Measurements from ENCODE around the gene SLC35F3.
"Not testable (repeated sequence)": the region's sequence is repeated elsewhere in the genome, so short reads cannot be mapped to it uniquely, and the experiment has no call there.

The SLC35F3 gene

DNA sequence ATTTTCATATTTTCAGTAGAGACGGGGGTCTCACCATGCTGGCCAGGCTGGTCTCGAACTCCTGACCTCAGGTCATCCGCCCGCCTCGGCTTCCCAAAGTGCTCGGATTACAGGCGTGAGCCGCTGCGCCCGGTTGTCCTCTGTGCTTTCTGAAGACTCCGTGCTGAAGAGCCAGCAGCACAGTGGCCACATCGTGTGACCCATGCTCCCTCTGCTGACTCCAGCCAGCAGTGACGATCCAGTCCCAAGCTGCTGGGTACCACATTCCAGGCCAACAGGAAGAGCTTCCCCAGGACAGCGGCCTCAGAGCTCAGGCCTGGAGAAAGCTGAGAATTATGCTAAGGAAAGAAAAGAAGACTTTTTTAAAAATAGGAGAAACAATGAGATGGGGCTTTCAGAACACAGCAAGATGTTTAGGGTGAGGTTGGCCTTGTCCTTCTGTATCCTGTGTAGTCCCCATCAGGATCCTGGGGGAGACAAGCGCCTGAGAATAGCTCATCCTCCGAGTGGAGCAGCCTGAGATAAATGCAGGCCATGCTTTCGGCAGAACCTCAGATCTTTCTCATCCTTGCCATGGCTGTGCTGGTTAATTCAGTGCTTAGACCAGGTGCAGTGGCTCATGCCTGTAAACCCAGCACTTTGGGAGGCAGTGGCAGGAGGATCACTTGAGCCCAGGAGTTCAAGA is 207.1 kb downstream of the SLC35F3 start:
- H3K9me3 ChIP-seq (ENCODE audit: low read length) = no peaks in the 10 kb centered on the region
- H3K36me3 ChIP-seq (ENCODE audit: insufficient read depth, low read length) = no peaks in the 10 kb centered on the region
- H3K27ac ChIP-seq (ENCODE audit: low read depth, low read length) = no peak overlapping the region
- H3K9ac ChIP-seq (ENCODE audit: low read length) = no peak overlapping the region
- no peaks in the 10 kb centered on the region for H3K27me3 ChIP-seq (ENCODE audit: control insufficient read depth in 1 of 2, insufficient read depth in 2 of 2, low read length in 2 of 2)
- no peak overlapping the region for H3K4me3 ChIP-seq (ENCODE audit: low read depth in 1 of 2, low read length in 2 of 2)
- no peaks in the 10 kb centered on the region for H3K4me1 ChIP-seq (ENCODE audit: insufficient read depth, low read length)

DNA sequence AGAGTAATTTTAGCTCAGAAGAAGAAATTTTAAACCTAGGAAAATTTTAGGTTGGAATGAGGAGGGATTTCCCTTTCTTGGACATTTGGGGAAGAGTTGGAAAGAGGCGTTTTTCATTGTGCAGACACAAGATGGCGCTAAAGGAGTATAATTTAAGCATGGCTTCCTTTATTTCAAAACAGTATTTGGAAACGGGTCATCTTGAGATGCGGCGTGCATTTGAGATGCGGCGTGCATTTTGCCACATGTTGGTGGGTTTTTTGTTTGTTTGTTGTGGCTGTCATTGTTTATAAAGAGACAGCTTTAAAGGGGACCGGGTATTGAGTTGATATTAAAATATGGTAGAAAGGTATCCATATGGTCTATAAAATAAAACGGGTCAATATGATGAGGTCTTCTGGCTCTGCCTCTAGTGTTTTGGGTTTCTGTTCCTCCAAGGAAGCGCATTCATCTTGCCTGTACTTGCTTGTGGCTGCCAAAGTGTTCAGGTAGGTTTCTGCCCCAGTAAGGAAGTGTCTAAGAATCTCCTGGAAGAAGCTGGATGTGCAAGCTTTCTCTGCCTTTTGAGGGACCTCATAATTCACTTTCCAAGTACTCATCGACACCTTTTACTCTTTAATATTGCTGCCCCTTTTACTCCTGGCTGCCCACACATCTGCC is 210.3 kb downstream of the SLC35F3 start:
- H3K9ac ChIP-seq (ENCODE audit: low read length) = no peak overlapping the region
- H3K27ac ChIP-seq (ENCODE audit: low read depth, low read length) = no peak overlapping the region
- no peaks in the 10 kb centered on the region for H3K9me3 ChIP-seq (ENCODE audit: low read length)
- no peaks in the 10 kb centered on the region for H3K36me3 ChIP-seq (ENCODE audit: insufficient read depth, low read length)
- no peaks in the 10 kb centered on the region for H3K4me1 ChIP-seq (ENCODE audit: insufficient read depth, low read length)
- no peaks in the 10 kb centered on the region for H3K27me3 ChIP-seq (ENCODE audit: control insufficient read depth in 1 of 2, insufficient read depth in 2 of 2, low read length in 2 of 2)
- peak overlapping the region in 1 of 2 donors; percentile 13 for H3K4me3 ChIP-seq (ENCODE audit: low read depth in 1 of 2, low read length in 2 of 2)

DNA sequence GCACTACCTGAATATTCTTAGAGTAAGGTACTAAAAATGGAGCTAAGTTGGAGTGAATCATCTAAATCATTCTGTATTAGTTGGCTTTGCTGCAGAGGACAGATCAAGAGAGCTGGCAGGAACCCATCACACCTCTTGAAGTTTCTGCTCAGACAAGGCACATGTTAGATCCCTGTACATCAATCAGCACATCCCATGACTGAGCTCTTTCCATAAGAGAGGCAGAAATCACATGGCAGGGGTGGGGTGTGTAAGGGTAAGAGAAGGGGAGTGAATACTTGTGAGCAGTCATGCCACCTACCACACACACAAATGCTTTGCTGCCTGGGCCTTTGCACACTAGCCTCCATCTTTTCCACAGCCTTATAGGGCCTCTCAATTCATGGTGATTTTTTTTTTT is 214.4 kb downstream of the SLC35F3 start:
- Histone ChIP-seq H3K4me1 (ENCODE audit: insufficient read depth, low read length) (no peaks in the 10 kb centered on the region), H3K4me3 (ENCODE audit: low read depth in 1 of 2, low read length in 2 of 2) (no peak overlapping the region), H3K9me3 (ENCODE audit: low read length) (no peaks in the 10 kb centered on the region), H3K27me3 (ENCODE audit: control insufficient read depth in 1 of 2, insufficient read depth in 2 of 2, low read length in 2 of 2) (no peaks in the 10 kb centered on the region), H3K36me3 (ENCODE audit: insufficient read depth, low read length) (no peaks in the 10 kb centered on the region), H3K9ac (ENCODE audit: low read length) (no peak overlapping the region), H3K27ac (ENCODE audit: low read depth, low read length) (no peak overlapping the region)

DNA sequence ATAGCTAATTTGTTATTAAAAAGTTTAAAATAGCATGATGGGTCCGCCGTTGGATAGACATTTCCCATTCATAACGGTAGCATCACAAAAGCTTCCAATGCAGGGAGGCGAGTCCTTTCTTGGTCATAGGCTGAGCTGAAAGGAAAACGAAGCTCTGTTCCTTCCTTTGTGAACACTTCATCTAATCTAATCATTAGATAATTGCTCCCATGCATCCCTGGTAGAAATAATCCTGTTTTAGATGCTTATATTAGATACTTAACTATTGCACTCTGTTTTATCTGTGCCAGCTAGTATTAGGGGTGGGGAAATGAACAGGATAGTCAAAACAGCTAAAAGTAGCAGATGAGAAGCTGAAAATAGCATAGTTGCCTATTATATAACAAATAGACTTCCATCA is 215.0 kb downstream of the SLC35F3 start:
- no peak overlapping the region for H3K4me3 ChIP-seq (ENCODE audit: low read depth in 1 of 2, low read length in 2 of 2)
- H3K9me3 ChIP-seq (ENCODE audit: low read length) = no peaks in the 10 kb centered on the region
- H3K36me3 ChIP-seq (ENCODE audit: insufficient read depth, low read length) = no peaks in the 10 kb centered on the region
- H3K9ac ChIP-seq (ENCODE audit: low read length) = no peak overlapping the region
- H3K27me3 ChIP-seq (ENCODE audit: control insufficient read depth in 1 of 2, insufficient read depth in 2 of 2, low read length in 2 of 2) = no peaks in the 10 kb centered on the region
- no peaks in the 10 kb centered on the region for H3K4me1 ChIP-seq (ENCODE audit: insufficient read depth, low read length)
- no peak overlapping the region for H3K27ac ChIP-seq (ENCODE audit: low read depth, low read length)

DNA sequence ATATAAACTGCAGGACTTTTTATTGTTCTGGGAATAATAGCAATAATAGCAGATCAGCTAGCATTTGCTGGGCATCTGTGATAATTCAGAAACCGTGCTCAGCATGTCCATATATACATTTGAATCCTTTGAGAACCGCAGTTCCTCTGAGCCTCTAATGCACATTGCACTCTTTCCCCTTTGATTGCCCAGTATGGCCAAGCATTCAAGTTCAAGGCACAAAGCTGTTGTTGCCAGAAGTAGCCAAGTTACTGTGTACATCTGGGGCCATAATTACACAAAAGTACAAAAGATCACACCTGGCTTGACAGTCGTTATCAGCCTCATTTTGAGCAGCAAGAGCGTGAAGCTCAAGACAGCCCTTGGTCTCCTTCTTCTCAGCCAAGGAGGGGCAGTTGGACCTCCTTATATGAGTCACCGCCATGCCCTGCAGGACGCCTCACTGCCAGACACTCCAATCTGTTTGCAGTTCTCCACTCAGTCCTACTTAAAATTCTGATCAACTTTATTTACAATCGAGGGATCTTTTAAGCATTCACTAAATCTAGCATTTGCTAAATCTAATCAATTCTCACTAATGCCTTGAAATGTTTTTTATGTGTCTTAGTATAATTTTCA is 216.0 kb downstream of the SLC35F3 start:
- H3K9me3 ChIP-seq (ENCODE audit: low read length) = no peaks in the 10 kb centered on the region
- H3K4me1 ChIP-seq (ENCODE audit: insufficient read depth, low read length) = no peaks in the 10 kb centered on the region
- no peaks in the 10 kb centered on the region for H3K27me3 ChIP-seq (ENCODE audit: control insufficient read depth in 1 of 2, insufficient read depth in 2 of 2, low read length in 2 of 2)
- H3K27ac ChIP-seq (ENCODE audit: low read depth, low read length) = no peak overlapping the region
- no peak overlapping the region for H3K4me3 ChIP-seq (ENCODE audit: low read depth in 1 of 2, low read length in 2 of 2)
- H3K36me3 ChIP-seq (ENCODE audit: insufficient read depth, low read length) = no peaks in the 10 kb centered on the region
- no peak overlapping the region for H3K9ac ChIP-seq (ENCODE audit: low read length)

DNA sequence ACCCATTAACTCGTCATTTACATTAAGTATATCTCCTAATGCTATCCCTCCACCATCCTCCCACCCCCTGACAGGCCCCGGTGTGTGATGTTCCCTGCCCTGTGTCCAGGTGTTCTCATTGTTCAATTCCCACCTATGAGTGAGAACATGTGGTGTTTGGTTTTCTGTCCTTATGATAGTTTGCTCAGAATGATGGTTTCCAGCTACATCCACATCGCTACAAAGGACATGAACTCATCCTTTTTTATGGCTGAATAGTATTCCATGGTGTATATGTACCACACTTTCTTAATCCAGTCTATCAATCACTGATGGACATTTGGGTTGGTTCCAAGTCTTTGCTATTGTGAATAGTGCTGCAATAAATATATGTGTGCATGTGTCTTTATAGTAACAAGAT is 217.2 kb downstream of the SLC35F3 start:
- not testable (repeated sequence) for H3K27ac ChIP-seq (ENCODE audit: low read depth, low read length); H3K27me3 ChIP-seq (ENCODE audit: control insufficient read depth in 1 of 2, insufficient read depth in 2 of 2, low read length in 2 of 2); H3K9ac ChIP-seq (ENCODE audit: low read length); H3K9me3 ChIP-seq (ENCODE audit: low read length); H3K36me3 ChIP-seq (ENCODE audit: insufficient read depth, low read length); H3K4me1 ChIP-seq (ENCODE audit: insufficient read depth, low read length); H3K4me3 ChIP-seq (ENCODE audit: low read depth in 1 of 2, low read length in 2 of 2)

DNA sequence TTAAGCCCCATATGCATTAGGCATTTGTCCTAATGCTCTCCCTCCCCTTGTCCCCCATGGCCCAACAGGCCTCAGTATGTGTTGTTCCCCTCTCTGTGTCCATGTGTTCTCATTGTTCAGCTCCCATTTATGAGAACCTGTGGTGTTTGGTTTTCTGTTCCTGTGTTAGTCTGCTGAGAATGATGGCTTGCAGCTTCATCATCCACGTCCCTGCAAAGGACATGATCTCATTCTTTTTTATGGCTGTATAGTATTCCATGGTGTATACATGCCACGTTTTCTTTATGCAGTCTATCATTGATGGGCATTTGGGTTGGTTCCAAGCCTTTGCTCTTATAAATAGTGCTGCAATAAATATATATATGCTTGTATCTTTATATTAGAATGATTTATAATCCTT is 218.1 kb downstream of the SLC35F3 start:
- not testable (repeated sequence) for H3K36me3 ChIP-seq (ENCODE audit: insufficient read depth, low read length); H3K27me3 ChIP-seq (ENCODE audit: control insufficient read depth in 1 of 2, insufficient read depth in 2 of 2, low read length in 2 of 2); H3K4me1 ChIP-seq (ENCODE audit: insufficient read depth, low read length); H3K4me3 ChIP-seq (ENCODE audit: low read depth in 1 of 2, low read length in 2 of 2); H3K27ac ChIP-seq (ENCODE audit: low read depth, low read length); H3K9me3 ChIP-seq (ENCODE audit: low read length); H3K9ac ChIP-seq (ENCODE audit: low read length)

DNA sequence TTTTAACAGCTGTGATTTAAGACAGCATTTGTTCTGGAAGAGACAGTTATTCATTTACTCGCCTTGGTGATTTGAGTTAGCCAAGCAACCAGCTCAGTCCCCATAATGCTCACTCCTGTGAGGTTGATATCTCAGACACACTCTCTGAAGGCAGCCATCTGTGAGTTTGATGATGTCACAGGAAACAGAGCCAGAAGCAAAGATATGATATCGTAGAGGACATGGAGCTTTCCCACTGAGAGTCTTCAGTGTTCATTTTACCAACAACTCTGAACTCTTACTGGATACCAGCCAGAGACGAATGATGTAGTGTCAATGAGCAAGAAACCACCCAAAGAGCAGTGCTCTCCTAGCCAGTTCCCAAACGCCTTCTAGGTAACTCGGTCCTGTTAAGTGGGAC is 219.4 kb downstream of the SLC35F3 start:
- Histone ChIP-seq H3K4me3 (ENCODE audit: low read depth in 1 of 2, low read length in 2 of 2) (no peak overlapping the region), H3K36me3 (ENCODE audit: insufficient read depth, low read length) (no peaks in the 10 kb centered on the region), H3K4me1 (ENCODE audit: insufficient read depth, low read length) (no peaks in the 10 kb centered on the region), H3K27me3 (ENCODE audit: control insufficient read depth in 1 of 2, insufficient read depth in 2 of 2, low read length in 2 of 2) (no peaks in the 10 kb centered on the region), H3K9ac (ENCODE audit: low read length) (no peak overlapping the region), H3K27ac (ENCODE audit: low read depth, low read length) (no peak overlapping the region), H3K9me3 (ENCODE audit: low read length) (no peaks in the 10 kb centered on the region)

DNA sequence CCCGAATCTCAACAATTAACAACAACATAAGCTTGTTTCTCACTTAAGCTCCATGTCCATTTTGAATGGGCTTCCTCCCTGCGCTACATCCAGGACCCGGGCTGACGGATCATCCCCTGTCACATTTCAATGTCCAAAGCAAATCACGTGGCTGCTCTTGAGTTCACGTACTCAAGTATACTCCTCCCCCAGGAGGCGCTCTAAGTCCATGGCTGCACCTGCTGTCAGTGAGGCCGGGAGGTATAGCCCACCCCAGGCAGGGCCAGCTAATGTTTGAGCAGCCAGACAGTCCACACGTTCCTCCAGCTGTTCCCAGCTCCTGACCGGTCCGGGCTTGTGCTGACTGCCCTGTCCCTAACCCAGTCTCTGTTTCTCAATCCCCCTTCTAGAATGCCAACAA is 220.8 kb downstream of the SLC35F3 start:
- no peak overlapping the region for H3K4me3 ChIP-seq (ENCODE audit: low read depth in 1 of 2, low read length in 2 of 2)
- no peaks in the 10 kb centered on the region for H3K36me3 ChIP-seq (ENCODE audit: insufficient read depth, low read length)
- no peak overlapping the region for H3K9ac ChIP-seq (ENCODE audit: low read length)
- no peak overlapping the region for H3K27ac ChIP-seq (ENCODE audit: low read depth, low read length)
- H3K4me1 ChIP-seq (ENCODE audit: insufficient read depth, low read length) = no peaks in the 10 kb centered on the region
- H3K9me3 ChIP-seq (ENCODE audit: low read length) = no peaks in the 10 kb centered on the region
- H3K27me3 ChIP-seq (ENCODE audit: control insufficient read depth in 1 of 2, insufficient read depth in 2 of 2, low read length in 2 of 2) = no peaks in the 10 kb centered on the region

DNA sequence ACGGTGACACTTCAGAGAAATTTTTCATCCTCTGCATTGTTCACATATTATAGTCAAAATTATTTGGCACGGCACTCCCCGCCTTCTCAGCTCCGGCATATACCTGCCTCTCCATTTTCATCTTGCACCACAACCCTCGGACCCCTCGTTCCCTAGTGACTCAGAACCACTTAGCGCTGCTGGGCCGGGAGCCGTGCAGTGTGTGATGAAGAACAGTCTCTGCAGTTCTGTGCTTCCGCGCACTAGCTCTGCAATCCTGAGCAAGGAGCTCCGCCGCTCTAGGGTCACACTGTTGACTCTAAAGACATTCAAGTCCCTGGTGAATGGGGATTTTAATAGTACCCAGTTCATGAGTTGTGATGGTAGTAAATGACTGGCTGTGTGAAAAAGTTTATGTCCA is 221.2 kb downstream of the SLC35F3 start:
- Histone ChIP-seq H3K36me3 (ENCODE audit: insufficient read depth, low read length) (no peaks in the 10 kb centered on the region), H3K9ac (ENCODE audit: low read length) (no peak overlapping the region), H3K4me1 (ENCODE audit: insufficient read depth, low read length) (no peaks in the 10 kb centered on the region), H3K4me3 (ENCODE audit: low read depth in 1 of 2, low read length in 2 of 2) (no peak overlapping the region), H3K9me3 (ENCODE audit: low read length) (no peaks in the 10 kb centered on the region), H3K27ac (ENCODE audit: low read depth, low read length) (no peak overlapping the region), H3K27me3 (ENCODE audit: control insufficient read depth in 1 of 2, insufficient read depth in 2 of 2, low read length in 2 of 2) (no peaks in the 10 kb centered on the region)

DNA sequence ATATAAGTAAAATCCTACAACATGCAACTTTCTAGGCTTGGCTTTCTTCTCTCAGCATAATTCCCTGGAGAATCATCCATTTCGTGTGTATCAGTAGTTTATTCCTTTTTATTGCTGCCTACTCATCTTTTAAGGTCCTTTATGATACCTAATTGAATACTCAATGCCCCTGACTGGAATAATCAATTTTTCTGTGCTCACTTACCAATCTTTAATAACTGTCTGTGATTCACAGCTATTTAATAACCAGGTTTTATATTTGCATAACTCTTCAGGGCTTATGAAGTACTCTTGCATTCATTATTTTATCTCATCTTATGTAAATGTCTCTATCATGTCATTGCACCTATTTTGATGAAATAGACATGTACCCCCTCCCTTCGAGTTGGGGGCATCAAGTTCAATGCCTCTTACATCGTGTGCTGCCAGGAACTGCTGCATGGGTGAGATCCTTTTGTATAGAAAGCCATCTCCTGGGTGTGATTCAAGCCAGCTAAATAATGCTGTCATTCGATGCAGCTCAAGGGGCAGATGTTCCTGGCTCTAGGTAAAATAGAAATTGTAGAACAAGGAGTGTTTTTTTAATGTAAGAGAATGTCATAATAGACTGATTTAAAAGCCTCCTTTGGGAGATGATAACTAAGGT is 222.7 kb downstream of the SLC35F3 start:
- Histone ChIP-seq H3K9ac (ENCODE audit: low read length) (no peak overlapping the region), H3K4me1 (ENCODE audit: insufficient read depth, low read length) (no peaks in the 10 kb centered on the region), H3K4me3 (ENCODE audit: low read depth in 1 of 2, low read length in 2 of 2) (no peak overlapping the region), H3K27ac (ENCODE audit: low read depth, low read length) (no peak overlapping the region), H3K36me3 (ENCODE audit: insufficient read depth, low read length) (no peaks in the 10 kb centered on the region), H3K27me3 (ENCODE audit: control insufficient read depth in 1 of 2, insufficient read depth in 2 of 2, low read length in 2 of 2) (no peaks in the 10 kb centered on the region), H3K9me3 (ENCODE audit: low read length) (no peaks in the 10 kb centered on the region)
